ENCODE results near the gene PRAMEF20.
"Not testable (repeated sequence)": the region's sequence is repeated elsewhere in the genome, so short reads cannot be mapped to it uniquely, and the experiment has no call there.

Gene PRAMEF20

GRCh38 chr1:13432251-13432650 lies 22.0 kb downstream of the PRAMEF20 start:
- Histone ChIP-seq H3K27me3 (ENCODE audit: insufficient read depth, low read length) (no peaks in the 10 kb centered on the region), H3K27ac (ENCODE audit: low read length) (no peak overlapping the region), H3K4me1 (ENCODE audit: insufficient read depth, low read length) (no peaks in the 10 kb centered on the region), H3K9ac (ENCODE audit: low read depth, low read length) (no peak overlapping the region), H3K9me3 (ENCODE audit: insufficient read depth, low read depth, low read length) (peaks cover 81% of the 10 kb centered on the region), H3K36me3 (ENCODE audit: insufficient read depth, low read depth, low read length) (no peaks in the 10 kb centered on the region), H3K4me3 (ENCODE audit: low read length) (no peak overlapping the region)

DNA sequence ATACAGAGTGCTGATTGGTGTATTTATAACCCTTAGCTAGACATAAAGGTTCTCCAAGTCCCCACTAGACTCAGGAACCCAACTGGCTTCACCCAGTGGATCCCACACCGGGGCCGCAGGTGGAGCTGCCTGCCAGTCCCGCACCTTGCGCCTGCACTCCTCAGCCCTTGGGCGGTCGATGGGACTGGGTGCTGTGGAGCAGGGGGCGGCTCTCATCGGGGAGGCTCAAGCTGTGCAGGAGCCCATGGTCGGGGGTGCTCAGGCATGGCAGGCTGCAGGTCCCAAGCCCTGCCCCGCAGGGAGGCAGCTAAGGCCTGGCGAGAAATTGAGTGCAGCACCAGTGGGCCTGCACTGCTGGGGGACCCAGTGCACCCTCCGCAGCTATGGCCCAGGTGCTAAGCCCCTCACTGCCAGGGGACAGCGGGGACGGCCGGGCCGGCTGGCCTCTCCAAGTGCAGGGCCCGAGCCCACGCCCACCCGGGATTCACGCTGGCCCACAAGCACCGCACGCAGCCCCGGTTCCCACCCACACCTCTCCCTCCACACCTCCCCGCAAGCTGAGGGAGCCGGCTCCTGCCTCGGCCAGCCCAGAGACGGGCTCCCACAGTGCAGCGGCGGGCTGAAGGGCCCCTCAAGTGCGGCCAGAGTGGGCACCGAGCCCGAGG lies 23.6 kb downstream of the PRAMEF20 start:
- H3K4me3 ChIP-seq (ENCODE audit: low read length); H3K36me3 ChIP-seq (ENCODE audit: insufficient read depth, low read depth, low read length); H3K27ac ChIP-seq (ENCODE audit: low read length); H3K27me3 ChIP-seq (ENCODE audit: insufficient read depth, low read length); H3K4me1 ChIP-seq (ENCODE audit: insufficient read depth, low read length); H3K9ac ChIP-seq (ENCODE audit: low read depth, low read length): not testable (repeated sequence)
- H3K9me3 ChIP-seq (ENCODE audit: insufficient read depth, low read depth, low read length), result peaks cover 82% of the 10 kb centered on the region

GRCh38 chr1:13435458-13435857 lies 25.2 kb downstream of the PRAMEF20 start:
- Histone ChIP-seq H3K4me1 (ENCODE audit: insufficient read depth, low read length) (no peaks in the 10 kb centered on the region), H3K9me3 (ENCODE audit: insufficient read depth, low read depth, low read length) (peaks cover 68% of the 10 kb centered on the region), H3K27ac (ENCODE audit: low read length) (no peak overlapping the region), H3K9ac (ENCODE audit: low read depth, low read length) (no peak overlapping the region), H3K4me3 (ENCODE audit: low read length) (no peak overlapping the region), H3K27me3 (ENCODE audit: insufficient read depth, low read length) (no peaks in the 10 kb centered on the region), H3K36me3 (ENCODE audit: insufficient read depth, low read depth, low read length) (no peaks in the 10 kb centered on the region)

DNA sequence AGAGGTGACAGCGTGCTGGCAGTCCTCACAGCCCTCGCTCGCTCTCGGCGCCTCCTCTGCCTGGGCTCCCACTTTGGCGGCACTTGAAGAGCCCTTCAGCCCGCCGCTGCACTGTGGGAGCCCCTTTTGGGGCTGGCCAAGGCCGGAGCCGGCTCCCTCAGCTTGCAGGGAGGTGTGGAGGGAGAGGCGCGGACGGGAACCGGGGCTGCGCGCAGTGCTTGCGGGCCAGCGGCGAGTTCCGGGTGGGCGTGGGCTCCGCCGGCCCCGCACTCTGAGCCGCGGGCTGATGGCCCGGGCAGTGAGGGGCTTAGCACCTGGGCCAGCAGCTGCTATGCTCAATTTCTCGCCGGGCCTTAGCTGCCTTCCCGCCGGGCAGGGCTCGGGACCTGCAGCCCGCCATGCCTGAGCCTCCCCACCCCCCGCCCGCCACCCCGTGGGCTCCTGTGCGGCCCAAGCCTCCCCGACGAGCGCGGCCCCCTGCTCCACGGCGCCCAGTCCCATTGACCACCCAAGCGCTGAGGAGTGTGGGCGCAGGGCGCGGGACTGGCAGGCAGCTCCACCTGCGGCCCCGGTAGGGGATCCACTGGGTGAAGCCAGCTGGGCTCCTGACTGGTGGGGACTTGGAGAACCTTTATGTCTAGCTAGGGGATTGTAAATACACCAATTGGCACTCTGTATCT lies 29.0 kb downstream of the PRAMEF20 start:
- H3K4me3 ChIP-seq (ENCODE audit: low read length); H3K27me3 ChIP-seq (ENCODE audit: insufficient read depth, low read length); H3K9ac ChIP-seq (ENCODE audit: low read depth, low read length); H3K27ac ChIP-seq (ENCODE audit: low read length); H3K4me1 ChIP-seq (ENCODE audit: insufficient read depth, low read length); H3K36me3 ChIP-seq (ENCODE audit: insufficient read depth, low read depth, low read length): not testable (repeated sequence)
- peaks cover 66% of the 10 kb centered on the region for H3K9me3 ChIP-seq (ENCODE audit: insufficient read depth, low read depth, low read length)

GRCh38 chr1:13443335-13443979 lies 33.2 kb downstream of the PRAMEF20 start:
- no peak overlapping the region for H3K9ac ChIP-seq (ENCODE audit: low read depth, low read length)
- H3K27me3 ChIP-seq (ENCODE audit: insufficient read depth, low read length), result no peaks in the 10 kb centered on the region
- no peak overlapping the region for H3K27ac ChIP-seq (ENCODE audit: low read length)
- peaks cover 43% of the 10 kb centered on the region for H3K9me3 ChIP-seq (ENCODE audit: insufficient read depth, low read depth, low read length)
- H3K4me3 ChIP-seq (ENCODE audit: low read length), result no peak overlapping the region
- no peaks in the 10 kb centered on the region for H3K4me1 ChIP-seq (ENCODE audit: insufficient read depth, low read length)
- H3K36me3 ChIP-seq (ENCODE audit: insufficient read depth, low read depth, low read length), result no peaks in the 10 kb centered on the region

DNA sequence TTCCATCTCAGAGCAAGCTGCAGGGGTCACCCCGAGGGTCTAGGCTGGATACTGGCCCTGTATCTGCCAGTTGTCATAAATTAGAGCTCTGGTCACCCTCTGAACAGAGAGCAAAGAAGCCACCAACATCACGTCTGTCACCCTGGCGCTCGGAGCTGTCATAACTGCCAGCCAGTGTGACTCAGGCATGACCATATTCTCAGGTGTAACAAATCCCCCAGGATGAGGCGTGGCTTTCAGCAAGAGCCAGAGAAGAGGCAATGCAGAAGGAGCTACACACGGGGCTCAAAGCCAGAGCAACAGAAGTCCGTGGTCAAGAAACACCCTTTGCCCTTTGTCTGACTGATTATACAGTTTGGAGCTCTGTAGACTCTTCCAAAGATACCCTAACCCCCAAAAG lies 40.0 kb downstream of the PRAMEF20 start:
- Histone ChIP-seq H3K4me1 (ENCODE audit: insufficient read depth, low read length) (no peaks in the 10 kb centered on the region), H3K9ac (ENCODE audit: low read depth, low read length) (no peak overlapping the region), H3K27ac (ENCODE audit: low read length) (no peak overlapping the region), H3K4me3 (ENCODE audit: low read length) (no peak overlapping the region), H3K27me3 (ENCODE audit: insufficient read depth, low read length) (no peaks in the 10 kb centered on the region), H3K9me3 (ENCODE audit: insufficient read depth, low read depth, low read length) (peaks cover 52% of the 10 kb centered on the region), H3K36me3 (ENCODE audit: insufficient read depth, low read depth, low read length) (no peaks in the 10 kb centered on the region)

GRCh38 chr1:13451399-13451965 lies 41.2 kb downstream of the PRAMEF20 start:
- H3K9me3 ChIP-seq (ENCODE audit: insufficient read depth, low read depth, low read length), result peaks cover 49% of the 10 kb centered on the region
- no peak overlapping the region for H3K9ac ChIP-seq (ENCODE audit: low read depth, low read length)
- H3K4me3 ChIP-seq (ENCODE audit: low read length), result no peak overlapping the region
- no peaks in the 10 kb centered on the region for H3K36me3 ChIP-seq (ENCODE audit: insufficient read depth, low read depth, low read length)
- no peak overlapping the region for H3K27ac ChIP-seq (ENCODE audit: low read length)
- H3K4me1 ChIP-seq (ENCODE audit: insufficient read depth, low read length), result no peaks in the 10 kb centered on the region
- no peaks in the 10 kb centered on the region for H3K27me3 ChIP-seq (ENCODE audit: insufficient read depth, low read length)

DNA sequence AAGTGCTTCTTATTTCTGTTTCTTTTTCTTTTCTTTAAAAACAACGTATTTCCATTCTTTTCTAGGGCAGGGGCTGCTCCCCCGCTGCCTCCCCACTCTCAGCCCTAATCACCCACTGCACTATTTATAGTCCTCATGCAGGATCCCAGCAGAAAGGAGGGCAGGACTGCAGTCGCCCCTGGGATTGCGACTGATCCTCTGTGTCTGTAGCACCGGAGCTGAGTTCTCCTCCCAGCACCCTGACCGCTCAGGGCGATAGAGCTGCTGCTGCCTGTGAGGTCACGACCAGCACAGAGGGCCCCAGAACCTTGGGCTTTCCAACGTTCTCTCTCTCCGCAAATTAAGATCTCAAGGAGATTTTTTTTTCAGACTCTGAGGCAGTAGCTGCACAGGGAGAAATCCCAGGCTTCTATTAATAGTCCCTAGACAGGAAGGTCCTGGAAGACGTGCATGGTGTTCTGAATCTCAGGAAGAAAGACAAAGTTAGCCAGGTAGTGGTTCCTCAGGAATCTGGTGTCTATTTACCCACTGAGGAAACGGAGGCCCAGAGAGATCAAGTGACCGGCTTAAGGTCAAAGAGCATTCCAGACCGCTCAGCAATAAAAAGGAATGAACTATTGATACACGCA lies 46.8 kb downstream of the PRAMEF20 start:
- Histone ChIP-seq H3K27me3 (ENCODE audit: insufficient read depth, low read length) (no peaks in the 10 kb centered on the region), H3K36me3 (ENCODE audit: insufficient read depth, low read depth, low read length) (no peaks in the 10 kb centered on the region), H3K9ac (ENCODE audit: low read depth, low read length) (no peak overlapping the region)

GRCh38 chr1:13461977-13462376 lies 51.7 kb downstream of the PRAMEF20 start:
- Histone ChIP-seq H3K27me3 (ENCODE audit: insufficient read depth, low read length) (no peaks in the 10 kb centered on the region), H3K9ac (ENCODE audit: low read depth, low read length) (no peak overlapping the region), H3K36me3 (ENCODE audit: insufficient read depth, low read depth, low read length) (no peaks in the 10 kb centered on the region), H3K4me3 (ENCODE audit: low read length) (no peak overlapping the region), H3K4me1 (ENCODE audit: insufficient read depth, low read length) (no peaks in the 10 kb centered on the region), H3K9me3 (ENCODE audit: insufficient read depth, low read depth, low read length) (peaks cover 48% of the 10 kb centered on the region), H3K27ac (ENCODE audit: low read length) (no peak overlapping the region)

More for the DNA sequence above, 46.8 kb downstream of the PRAMEF20 start:
- H3K9me3 ChIP-seq (ENCODE audit: insufficient read depth, low read depth, low read length), result peaks cover 53% of the 10 kb centered on the region
- H3K4me1 ChIP-seq (ENCODE audit: insufficient read depth, low read length), result no peaks in the 10 kb centered on the region
- H3K27ac ChIP-seq (ENCODE audit: low read length), result no peak overlapping the region
- H3K4me3 ChIP-seq (ENCODE audit: low read length), result no peak overlapping the region

DNA sequence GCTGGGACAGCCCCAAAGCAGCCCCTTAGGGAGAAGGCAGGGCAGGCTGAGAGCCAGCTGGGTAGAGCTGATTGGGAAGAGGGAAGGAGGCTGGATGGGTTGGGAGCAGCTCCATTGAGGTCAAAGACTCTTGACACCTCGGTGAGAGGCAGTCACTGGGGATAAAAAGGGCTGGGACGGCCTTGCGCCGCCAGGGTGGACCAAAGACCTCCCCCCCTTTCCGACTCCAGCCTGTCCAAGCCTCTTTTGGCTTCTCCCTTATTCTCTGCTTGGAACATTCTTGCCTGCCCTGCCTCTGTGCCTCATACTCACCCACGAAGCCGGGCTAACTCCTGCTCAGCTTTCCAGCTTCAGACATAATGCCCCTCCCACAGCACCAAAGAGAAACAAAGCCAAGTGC lies 52.4 kb downstream of the PRAMEF20 start:
- H3K36me3 ChIP-seq (ENCODE audit: insufficient read depth, low read depth, low read length), result no peaks in the 10 kb centered on the region
- H3K9ac ChIP-seq (ENCODE audit: low read depth, low read length), result no peak overlapping the region
- H3K9me3 ChIP-seq (ENCODE audit: insufficient read depth, low read depth, low read length), result peaks cover 43% of the 10 kb centered on the region
- no peak overlapping the region for H3K27ac ChIP-seq (ENCODE audit: low read length)
- no peak overlapping the region for H3K4me3 ChIP-seq (ENCODE audit: low read length)
- H3K27me3 ChIP-seq (ENCODE audit: insufficient read depth, low read length), result no peaks in the 10 kb centered on the region
- no peaks in the 10 kb centered on the region for H3K4me1 ChIP-seq (ENCODE audit: insufficient read depth, low read length)

- no peak overlapping the region for H3K9ac ChIP-seq (ENCODE audit: low read depth, low read length)
Measured at GRCh38 chr1:13465515-13465914, 55.3 kb downstream of the PRAMEF20 start.

More at GRCh38 chr1:13465515-13465914, 55.3 kb downstream of the PRAMEF20 start:
- no peaks in the 10 kb centered on the region for H3K4me1 ChIP-seq (ENCODE audit: insufficient read depth, low read length)
- H3K27me3 ChIP-seq (ENCODE audit: insufficient read depth, low read length), result no peaks in the 10 kb centered on the region
- H3K9me3 ChIP-seq (ENCODE audit: insufficient read depth, low read depth, low read length), result peaks cover 27% of the 10 kb centered on the region; the same call in 1 of the 2 replicates
- H3K36me3 ChIP-seq (ENCODE audit: insufficient read depth, low read depth, low read length), result no peaks in the 10 kb centered on the region
- H3K4me3 ChIP-seq (ENCODE audit: low read length), result no peak overlapping the region
- no peak overlapping the region for H3K27ac ChIP-seq (ENCODE audit: low read length)

All from iPS-20b (cell line).